ENCODE results near the gene C16orf92.
A peak's percentile ranks its signal among the peaks of the same experiment; 100 is the strongest.

- TF ChIP-seq POLR2AphosphoS5 (IDR thresholded peaks at IDR 0.05; ENCODE audit: low read depth, low read length) = peak; percentile 81
- peak; percentile 84 for TF ChIP-seq POLR2A (IDR thresholded peaks at IDR 0.05; ENCODE audit: low read depth, low read length)
These were observed 49.4 kb upstream of the C16orf92 start, which contains the start of gene TAOK2 for GRCh38 chr16:29973384-29974246.

Measured in GM12892 (cell line).